NB4 (cell line): ENCODE measurements around the gene NCOA7.
A peak's percentile ranks its signal among the peaks of the same experiment; 100 is the strongest.

Experiments
- DNase-seq: peaks from one replicate; pipeline ENCODE4 v3.0.0; 2010; ENCODE audit warnings: low read depth
- H3K4me3 ChIP-seq: one replicate; pipeline ENCODE4 v1.5.1; 2011; ENCODE audit warnings: mild to moderate bottlenecking, low read depth, low read length, moderate library complexity
- CTCF ChIP-seq: IDR thresholded peaks from one replicate; pipeline ENCODE4 v1.5.1; 2012; ENCODE audit warnings: low read depth, low read length
- MAX ChIP-seq: IDR thresholded peaks from 2 replicates; pipeline ENCODE4 v1.6.1; 2011; ENCODE audit warnings: low read depth, low read length
- MYC ChIP-seq: IDR thresholded peaks from 2 replicates; pipeline ENCODE4 v1.6.1; 2011; ENCODE audit warnings: low read depth, low read length
- POLR2A ChIP-seq: IDR thresholded peaks from 2 replicates; pipeline ENCODE4 v1.6.1; 2011; ENCODE audit warnings: mild to moderate bottlenecking; ENCODE audit not compliant: insufficient read length; ENCODE audit errors: extremely low read depth

The NCOA7 gene

GRCh38 chr6:125939026-125939425 is 148.3 kb downstream of the NCOA7 start:
- H3K4me3 ChIP-seq: no peak overlapping the region
- DNase-seq: no peak
- TF ChIP-seq POLR2A (no peak), CTCF (no peak), MAX (no peak), MYC (no peak)

GRCh38 chr6:125939791-125940190 is 149.0 kb downstream of the NCOA7 start:
- TF ChIP-seq MYC (no peak), POLR2A (no peak), CTCF (no peak), MAX (no peak)
- no peak for DNase-seq
- H3K4me3 ChIP-seq: no peak overlapping the region

- no peak for DNase-seq
- H3K4me3 ChIP-seq: no peak overlapping the region
- TF ChIP-seq MAX (no peak), MYC (no peak), POLR2A (no peak), CTCF (no peak)
Measured at GRCh38 chr6:125940247-125941041, 149.7 kb downstream of the NCOA7 start.

GRCh38 chr6:125942672-125943527 is 152.1 kb downstream of the NCOA7 start:
- TF ChIP-seq MYC (no peak), CTCF (no peak), MAX (no peak), POLR2A (no peak)
- no peak for DNase-seq
- H3K4me3 ChIP-seq: no peak overlapping the region

- no peak for TF ChIP-seq MYC
- no peak for TF ChIP-seq POLR2A
- TF ChIP-seq MAX: no peak
- no peak for TF ChIP-seq CTCF
- DNase-seq: no peak
- peak overlapping the region; percentile 6 for H3K4me3 ChIP-seq
Measured at GRCh38 chr6:125943528-125944433, 153.0 kb downstream of the NCOA7 start.
